HG03558 (cell line): ENCODE measurements around the gene MAML2.

Experiments used
- ATAC-seq: cut with Tn5 transposase; IDR thresholded peaks from one replicate; pipeline ENCODE4 v1.9.1; 2021; ENCODE audit warnings: moderate number of reproducible peaks; ENCODE audit not compliant: unreplicated experiment; ENCODE audit errors: extremely low read depth

MAML2 gene

GRCh38 chr11:96339706-96340554, 3.1 kb downstream of the MAML2 start:
- ATAC-seq, result no peak

DNA sequence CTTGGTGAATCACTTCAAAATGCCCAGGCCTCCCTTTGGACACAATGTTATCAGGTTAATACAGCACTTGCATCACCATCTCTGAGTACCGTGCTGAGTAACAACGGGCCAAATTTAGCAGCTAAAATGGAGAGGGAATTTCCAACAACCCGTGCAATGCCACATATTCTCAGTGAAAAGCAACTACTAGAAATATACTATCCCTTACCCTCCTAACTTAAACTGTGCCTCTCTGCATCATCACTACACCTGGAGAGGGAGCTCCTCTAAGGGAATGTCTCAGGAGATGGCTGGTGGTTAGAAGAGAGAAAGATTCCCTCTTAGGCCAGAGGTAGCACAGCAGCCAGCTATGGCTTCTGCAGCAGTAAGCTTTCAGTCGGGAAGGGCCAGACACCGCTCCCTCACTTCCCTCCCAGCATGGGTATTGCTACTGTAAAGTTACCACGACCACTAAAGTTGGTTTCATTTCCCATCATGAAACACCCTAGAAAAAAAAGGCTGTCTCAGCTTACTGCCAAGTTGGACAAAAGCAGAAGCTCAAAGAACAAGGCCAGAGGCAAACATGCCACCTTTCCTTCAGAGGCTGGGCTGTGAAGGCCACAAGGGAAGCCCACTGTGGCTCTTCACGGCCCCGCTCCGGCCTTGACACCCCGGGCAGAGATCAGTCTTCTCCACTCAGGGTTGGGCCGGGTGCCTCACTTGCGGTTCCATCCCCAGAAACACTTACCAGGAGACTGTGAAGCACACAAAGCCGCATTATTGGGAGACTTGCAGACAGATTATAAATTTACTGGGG, 3.9 kb downstream of the MAML2 start:
- peak; percentile 23 for ATAC-seq

GRCh38 chr11:96337541-96338431, 5.2 kb downstream of the MAML2 start:
- peak; percentile 34 for ATAC-seq

DNA sequence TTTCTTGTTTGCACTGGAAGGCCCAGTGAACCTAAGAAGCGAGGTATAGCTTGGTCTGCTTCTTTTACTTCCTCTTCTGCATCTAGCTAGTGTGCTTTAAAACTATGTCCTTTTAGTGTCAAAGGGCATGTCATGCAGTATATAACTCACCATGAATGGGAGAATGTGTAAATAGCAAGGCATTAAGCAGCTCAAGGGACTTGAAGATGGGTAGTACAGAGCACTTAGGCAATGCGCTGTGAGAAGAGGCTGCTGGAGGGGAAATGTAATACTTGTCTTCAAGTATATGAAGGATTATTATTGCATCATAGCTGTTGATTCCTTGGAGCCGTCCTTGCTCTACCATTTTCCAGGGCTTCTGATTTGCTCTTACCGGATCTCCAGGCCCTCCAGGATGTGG, 7.6 kb downstream of the MAML2 start:
- no peak for ATAC-seq

- ATAC-seq, result no peak
Measured at GRCh38 chr11:96334219-96334618, 8.8 kb downstream of the MAML2 start.

- ATAC-seq, result no peak
Measured at GRCh38 chr11:96333191-96333719, 9.7 kb downstream of the MAML2 start.

- no peak for ATAC-seq
Measured at GRCh38 chr11:96332126-96332771, 10.7 kb downstream of the MAML2 start.

DNA sequence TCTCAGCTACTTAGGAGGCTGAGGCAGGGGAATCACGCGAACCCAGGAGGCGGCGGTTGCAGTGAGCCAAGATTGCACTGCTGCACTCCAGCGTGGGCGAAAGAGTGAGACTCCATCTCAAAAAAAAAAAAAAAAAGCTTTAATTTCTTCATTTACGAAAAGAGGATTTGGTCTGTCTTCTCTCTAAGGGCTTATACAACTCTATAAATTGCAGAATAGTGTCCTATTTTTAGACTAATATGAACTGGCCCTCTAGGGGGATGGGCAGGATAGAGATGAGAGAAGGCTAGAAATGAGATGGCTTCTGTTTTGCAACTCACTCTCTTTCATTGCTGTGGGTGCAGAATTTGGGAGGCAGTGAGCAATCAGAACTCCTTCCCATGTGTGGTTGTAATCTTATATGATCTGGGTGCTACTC, 11.3 kb downstream of the MAML2 start:
- no peak for ATAC-seq

GRCh38 chr11:96330511-96330859, 12.5 kb downstream of the MAML2 start:
- ATAC-seq, result no peak

- no peak for ATAC-seq
Measured at GRCh38 chr11:96329855-96330510, 13.0 kb downstream of the MAML2 start.

DNA sequence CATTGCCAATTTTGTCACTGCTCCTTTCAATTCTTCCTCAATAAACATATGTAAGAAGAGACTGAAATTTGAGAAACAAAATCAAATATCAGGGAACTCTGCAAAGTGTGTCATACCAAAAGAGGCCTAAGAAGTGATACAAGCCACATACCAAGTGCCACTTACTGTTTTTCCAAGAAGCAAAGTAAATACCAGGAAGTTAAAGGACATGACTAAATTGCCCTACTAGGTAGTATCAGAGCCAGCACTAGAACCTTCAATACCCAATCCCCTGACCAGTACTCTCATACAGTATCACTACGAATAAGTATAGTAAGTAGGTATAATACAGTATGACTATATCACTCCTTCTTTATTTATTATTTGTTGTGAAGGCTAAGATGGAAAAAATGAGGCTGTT, 13.6 kb downstream of the MAML2 start:
- no peak for ATAC-seq

GRCh38 chr11:96328395-96329010, 14.5 kb downstream of the MAML2 start:
- ATAC-seq, result no peak

DNA sequence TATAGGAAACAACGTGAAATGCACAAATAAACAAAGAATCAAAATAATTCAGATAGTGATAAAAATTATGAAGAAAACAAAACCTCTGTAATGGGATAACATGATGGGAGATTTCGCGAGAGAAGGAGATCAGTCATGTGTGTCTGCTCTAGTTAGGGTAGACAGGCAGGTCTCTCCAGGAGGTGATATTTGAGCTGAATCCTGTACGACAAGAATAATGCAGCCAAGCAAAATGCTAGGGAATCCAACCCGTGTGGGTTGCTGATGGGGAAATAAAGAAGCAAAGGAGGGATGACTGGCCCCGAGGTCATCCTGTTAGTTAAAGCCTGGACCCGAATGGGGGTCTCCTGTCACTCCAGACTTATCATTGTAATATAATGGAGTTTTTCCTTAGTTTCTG, 16.0 kb downstream of the MAML2 start:
- ATAC-seq, result no peak

DNA sequence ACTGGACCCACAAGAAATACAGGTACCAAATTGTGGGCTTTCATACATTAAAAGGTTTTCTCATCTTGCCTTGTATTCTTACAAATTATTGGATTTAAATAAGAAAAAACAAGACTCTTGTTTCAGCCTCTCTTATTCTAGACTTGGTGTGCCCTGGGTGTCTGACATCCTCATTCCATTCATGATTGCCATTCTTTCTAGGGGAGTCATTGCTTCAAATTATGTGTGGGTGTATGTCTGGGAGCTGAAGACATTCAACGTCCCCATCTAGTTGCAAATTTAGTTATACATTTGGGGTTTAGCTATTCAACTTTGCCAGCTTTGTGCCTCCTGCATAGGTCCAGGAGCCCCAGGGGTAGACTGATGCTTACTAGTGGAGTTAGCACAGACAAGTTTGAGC, 18.1 kb downstream of the MAML2 start:
- no peak for ATAC-seq

- ATAC-seq, result no peak
Measured at GRCh38 chr11:96323642-96323985, 19.4 kb downstream of the MAML2 start.

DNA sequence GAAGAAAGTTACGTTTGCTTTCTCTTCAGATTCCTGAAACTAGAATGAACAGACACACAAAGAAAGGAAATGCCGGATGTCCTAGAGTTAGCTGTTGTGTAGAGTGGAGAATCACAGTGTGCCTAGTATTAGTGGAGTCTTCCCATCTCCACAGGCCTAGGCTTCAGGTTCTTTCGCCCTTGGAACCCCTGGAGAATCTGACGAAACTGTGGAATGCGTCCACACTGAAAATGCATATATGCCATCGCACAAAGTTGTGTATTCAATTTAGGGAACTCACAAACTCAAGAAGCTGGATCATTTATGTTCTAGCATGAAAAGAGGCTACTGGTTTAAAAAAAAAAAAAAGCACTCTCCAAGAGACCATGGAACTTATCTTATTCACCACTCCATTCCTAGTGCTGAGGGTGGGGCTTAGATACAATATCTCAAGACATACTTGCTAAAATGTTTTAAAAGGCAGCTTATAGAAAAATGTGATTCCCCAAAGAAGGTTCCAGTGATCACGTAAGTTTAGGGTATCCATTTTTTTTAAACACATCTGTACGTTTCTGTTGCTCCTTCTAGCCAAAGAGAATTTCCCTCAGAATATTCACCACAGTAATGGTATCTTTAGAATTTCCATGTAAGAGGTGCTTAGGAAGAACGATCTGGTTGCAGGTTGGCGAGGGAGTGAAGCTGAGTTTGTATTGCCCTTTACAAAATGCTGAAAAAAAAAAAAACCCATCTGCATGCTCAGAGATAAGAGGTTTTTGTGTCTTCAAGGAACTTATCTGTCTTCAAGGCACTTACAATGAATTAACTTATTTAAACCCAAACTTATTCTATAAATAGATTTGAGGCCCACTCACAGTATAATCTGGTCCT, 20.0 kb downstream of the MAML2 start:
- no peak for ATAC-seq

GRCh38 chr11:96321091-96321490, 21.9 kb downstream of the MAML2 start:
- no peak for ATAC-seq
